K562 (cell line): ENCODE data around the gene FAM240A. TPM values are rescaled to one million over a fixed set of nuclear protein-coding genes. Genes with fewer than 3 reads are reported as not detected.

Experiments used
- ATAC-seq: fragments of 200-7000 bp; cut with Tn5 transposase; 3 replicates; pipeline ENCODE4 v1.9.1; 2020; ENCODE audit warnings: moderate library complexity
- BruUV-seq: library from RNA; stranded (reverse); fragments of 400-500 nt; replicated peaks from 2 replicates; lab custom pipeline; 2021; lab: Mats Ljungman, UMichigan
- CTCF ChIA-PET: fragments of 300-600 bp; formaldehyde crosslinking; extraction: SDS; loops from one replicate; lab custom pipeline; 2021; ENCODE audit warnings: low intra/inter-chr PET ratio; lab: Yijun Ruan, JAX
- POLR2A ChIA-PET: fragments of 300-600, 350-650 bp; sonication (Branson Sonifier 250); formaldehyde crosslinking; extraction: SDS; loops from one replicate; lab custom pipeline; 2021; ENCODE audit warnings: antibody characterized with exemption, inconsistent platforms; lab: Yijun Ruan, JAX
- DNase-seq, 4 experiments: peaks; one replicate each; pipeline versions ENCODE4 v3.0.0 to v3.0.0-alpha.2; 2011 to 2018; ENCODE audit warnings: low spot score in 3 of 4, mixed read lengths in 3 of 4; ENCODE audit errors: extremely low read depth in 1 of 4
- FAIRE-seq: peaks from 2 replicates; lab custom pipeline; 2011; peaks lifted over from hg19 to GRCh38; lab: Jason Lieb, UNC
- H2AFZ ChIP-seq: 2 replicates; pipeline ENCODE4 v1.6.0; 2011; ENCODE audit warnings: low read depth, low read length, control low read depth, inconsistent platforms
- H3K27ac ChIP-seq: fragments of 200-600 bp; 3 replicates; pipeline ENCODE4 v1.8.0; 2011; ENCODE audit warnings: low read depth, mild to moderate bottlenecking, control low read depth, inconsistent platforms, low read length, moderate library complexity, mixed read lengths; ENCODE audit errors: extremely low read depth
- H3K27me3 ChIP-seq, 2 experiments: fragments of 300-600 bp in 1 of 2; 2 replicates in 1 of 2; 3 replicates in 1 of 2; pipeline versions ENCODE4 v1.6.0 to v1.8.0; 2011; ENCODE audit warnings: inconsistent platforms in 2 of 2, low read length in 2 of 2, mild to moderate bottlenecking in 1 of 2, mixed read lengths in 1 of 2, moderate library complexity in 1 of 2; ENCODE audit not compliant: control insufficient read depth in 2 of 2, insufficient read depth in 2 of 2
- H3K36me3 ChIP-seq: fragments of 300-600 bp; 3 replicates; pipeline ENCODE4 v1.8.0; 2011; ENCODE audit warnings: mild to moderate bottlenecking, low read length, inconsistent platforms; ENCODE audit not compliant: control insufficient read depth, insufficient read depth
- H3K4me1 ChIP-seq, 2 experiments: fragments of 200-600 bp in 1 of 2; replicated peaks in 1 of 2; 2 replicates in 1 of 2; 3 replicates in 1 of 2; pipeline versions ENCODE4 v1.5.1 to v1.8.0; 2011; ENCODE audit warnings: inconsistent platforms in 2 of 2, low read length in 2 of 2, mild to moderate bottlenecking in 1 of 2, mixed read lengths in 1 of 2, moderate library complexity in 1 of 2; ENCODE audit not compliant: control insufficient read depth in 2 of 2, insufficient read depth in 2 of 2
- H3K4me2 ChIP-seq: 2 replicates; pipeline ENCODE4 v1.6.1; 2011; ENCODE audit warnings: low read length, control low read depth, inconsistent platforms, mixed read lengths; ENCODE audit not compliant: insufficient read depth
- H3K4me3 ChIP-seq: fragments of 200-600 bp; sonication (generic), shearing (Covaris generic); 2 replicates; pipeline ENCODE4 v1.5.1; 2016; ENCODE audit warnings: control low read depth, inconsistent platforms
- H3K79me2 ChIP-seq: fragments of 200-600 bp; 3 replicates; pipeline ENCODE4 v1.8.0; 2011; ENCODE audit warnings: low read length, inconsistent platforms; ENCODE audit not compliant: control insufficient read depth, insufficient read depth
- H3K9ac ChIP-seq, 2 experiments: 2 replicates each; pipeline versions ENCODE4 v1.6.0 to v1.6.1; 2011; ENCODE audit warnings: low read depth in 2 of 2, low read length in 2 of 2, control low read depth in 1 of 2, inconsistent platforms in 1 of 2, mild to moderate bottlenecking in 1 of 2, mixed read lengths in 1 of 2; ENCODE audit not compliant: insufficient read depth in 1 of 2
- H3K9me1 ChIP-seq: one replicate; pipeline ENCODE4 v1.6.0; 2011; ENCODE audit warnings: inconsistent platforms, mild to moderate bottlenecking, low read length, moderate library complexity; ENCODE audit not compliant: control insufficient read depth, insufficient read depth
- H3K9me3 ChIP-seq: replicated peaks from 2 replicates; pipeline ENCODE4 v1.5.1; 2011; ENCODE audit warnings: low read depth, low read length, inconsistent platforms; ENCODE audit not compliant: control insufficient read depth, insufficient read depth
- H4K20me1 ChIP-seq: replicated peaks from 2 replicates; pipeline ENCODE4 v1.6.1; 2011; ENCODE audit warnings: low read length, inconsistent platforms, mixed read lengths; ENCODE audit not compliant: control insufficient read depth, insufficient read depth
- CBX1 ChIP-seq: sonication (generic); IDR thresholded peaks from 2 replicates; pipeline ENCODE4 v1.6.1; 2016; ENCODE audit warnings: antibody characterized with exemption, low read depth, mild to moderate bottlenecking
- CHCHD3 ChIP-seq: fragments of 250-450 bp; sonication (Bioruptor Pico); IDR thresholded peaks from 2 replicates; pipeline ENCODE4 v2.1.2; 2022; ENCODE audit warnings: mild to moderate bottlenecking
- ID3 ChIP-seq, 2 experiments: fragments of 250-450 bp in 1 of 2; fragments of 450-650 bp in 1 of 2; sonication (Bioruptor Pico) in 1 of 2; IDR thresholded peaks; 2 replicates each; pipeline versions ENCODE4 v1.6.1 to v1.8.0; 2016 to 2021; ENCODE audit warnings: mild to moderate bottlenecking in 2 of 2, moderate library complexity in 2 of 2, missing compliant biosample characterization in 1 of 2, missing genetic modification characterization in 1 of 2
- MAFK ChIP-seq: IDR thresholded peaks from 2 replicates; pipeline ENCODE4 v1.6.1; 2011; ENCODE audit warnings: low read length, improper control_type of control experiment
- MXD1 ChIP-seq: fragments of 250-450 bp; sonication (Bioruptor Pico); IDR thresholded peaks from 2 replicates; pipeline ENCODE4 v1.8.0; 2021; ENCODE audit warnings: borderline replicate concordance, mild to moderate bottlenecking, moderate library complexity; ENCODE audit not compliant: poor library complexity, severe bottlenecking
- NFRKB ChIP-seq: fragments of 450-650 bp; IDR thresholded peaks from 2 replicates; pipeline ENCODE4 v1.6.1; 2016; ENCODE audit warnings: low read depth
- PATZ1 ChIP-seq: fragments of 250-450 bp; sonication (Bioruptor Pico); IDR thresholded peaks from 2 replicates; pipeline ENCODE4 v1.5.0; 2020; ENCODE audit warnings: mild to moderate bottlenecking, borderline replicate concordance
- RBBP5 ChIP-seq: fragments of 200-600 bp; sonication (generic); IDR thresholded peaks from 2 replicates; pipeline ENCODE4 v1.6.1; 2012; ENCODE audit warnings: borderline replicate concordance, mild to moderate bottlenecking, low read length, control low read depth, inconsistent platforms; ENCODE audit not compliant: insufficient read depth, poor library complexity, severe bottlenecking
- RBM39 ChIP-seq: fragments of 200-400 bp; formaldehyde crosslinking; optimal IDR thresholded peaks from 2 replicates; pipeline ENCODE3; 2018; ENCODE audit warnings: low read depth, low read length
- RERE ChIP-seq: sonication (generic); formaldehyde crosslinking; IDR thresholded peaks from 2 replicates; pipeline ENCODE4 v1.8.0; 2023; ENCODE audit warnings: missing genetic modification reagents, mild to moderate bottlenecking, borderline replicate concordance
- SMAD3 ChIP-seq: fragments of 450-650 bp; formaldehyde crosslinking; conservative IDR thresholded peaks from 2 replicates; pipeline ENCODE4 v1.4.0; 2020; ENCODE audit warnings: mild to moderate bottlenecking
- TARDBP ChIP-seq: fragments of 450-650 bp; IDR thresholded peaks from 2 replicates; pipeline ENCODE4 v1.6.1; 2016
- ZFP36 ChIP-seq: fragments of 150-350 bp; IDR thresholded peaks from 2 replicates; pipeline ENCODE4 v1.6.1; 2018; ENCODE audit warnings: low read length, low read depth; ENCODE audit not compliant: partially characterized antibody
- WGBS: fragments of 100-300 bp; shearing (Covaris generic); methylation state at CpG from one replicate; pipeline ENCODE4 v1.1.6; 2016; ENCODE audit warnings: low coverage, mixed read lengths; ENCODE audit not compliant: insufficient coverage; ENCODE audit errors: missing lambda C conversion rate; 5-methylcytosine and 5-hydroxymethylcytosine counted together
- in situ Hi-C: fragments of 300-500 bp; cut with MboI; formaldehyde crosslinking; loops from 4 replicates; pipeline ENCODE4 v1.15.0; 2018; ENCODE audit warnings: inconsistent platforms, mixed read lengths
- intact Hi-C: fragments of 100-400 bp; cut with micrococcal nuclease; formaldehyde crosslinking; loops from 2 replicates; pipeline ENCODE4 v1.14.2; 2022
- polyA plus RNA-seq, 8 experiments: library from polyadenylated mRNA; depleted of rRNA in 4 of 8; stranded (reverse) in 5 of 8; unstranded in 3 of 8; fragments of >200 nt; fragmentation: Nextera tagmentation in 2 of 8; fragmentation: Illumina TruSeq in 1 of 8; extraction: Ambion mirVana in 2 of 8; extraction: Trizol in 1 of 8; gene quantifications; 2 replicates each; pipeline versions ENCODE4 v1.2.1 to v1.2.3, GENCODE V29; 2011 to 2014; ENCODE audit warnings: inconsistent platforms in 1 of 8, missing spikeins in 1 of 8
- total RNA-seq, 7 experiments: library from RNA; depleted of rRNA in 6 of 7; stranded (reverse); fragments of >200 nt in 6 of 7; fragmentation: Illumina TruSeq in 2 of 7; extraction: Trizol in 2 of 7; gene quantifications; 2 replicates each; pipeline versions ENCODE4 v1.2.1 to v1.2.3, GENCODE V29; 2011 to 2021; ENCODE audit warnings: low replicate concordance in 1 of 7

The FAM240A gene
- total and polyA plus RNA-seq, 9 of the 15 experiments (the other 6 are each of a cell fraction or from before 2014, with no cell fraction given) = not detected

- Histone ChIP-seq H2AFZ (no peak overlapping the region), H3K4me1 (peaks cover 5 to 8% of the 10 kb centered on the region in 2 experiments; a peak in 3 of 5 replicates), H3K27me3 (peaks cover 24 to 34% of the 10 kb centered on the region in 2 experiments; a peak in 4 of 5 replicates), H3K4me2 (no peak overlapping the region), H4K20me1 (no peaks in the 10 kb centered on the region), H3K36me3 (no peaks in the 10 kb centered on the region), H3K9me3 (no peaks in the 10 kb centered on the region), H3K9ac (no peak overlapping the region), H3K79me2 (no peaks in the 10 kb centered on the region), H3K4me3 (no peak overlapping the region), H3K27ac (no peak overlapping the region), H3K9me1 (no peaks in the 10 kb centered on the region)
- 20% methylated on average over 11 of the region's 11 CpGs for WGBS
- intact Hi-C loops = no loop called here
- ChIA-PET CTCF (no interaction called here), POLR2A (interaction anchor here (1.3 to 1.6 kb wide), 2 partner anchors 11 to 22 kb away, joined by 3 to 4 read pairs; no protein-coding TSS in a partner anchor)
- BruUV-seq = no TSS peak
- in situ Hi-C loops = no loop called here
- ATAC-seq (no peak), DNase-seq (no peak), FAIRE-seq (no peak)
- no peak for TF ChIP-seq RBM39
- no peak for TF ChIP-seq MXD1 (CRISPR knock-in tag)
- TF ChIP-seq MAFK = no peak
- TF ChIP-seq RERE = no peak
- TF ChIP-seq NFRKB = no peak
- TF ChIP-seq SMAD3 = no peak
- no peak for TF ChIP-seq PATZ1
- TF ChIP-seq TARDBP = no peak
- no peak for TF ChIP-seq CHCHD3 (CRISPR knock-in tag)
- TF ChIP-seq ID3 (CRISPR knock-in tag; IDR thresholded peaks at IDR 0.05) = no peak
- TF ChIP-seq ID3 (tag; IDR thresholded peaks at IDR 0.05) = no peak
- no peak for TF ChIP-seq CBX1
- no peak for TF ChIP-seq ZFP36
- no peak for TF ChIP-seq RBBP5
These were observed 36.6 kb upstream of the FAM240A start for GRCh38 chr3:46575577-46576222.
